Stimulated activated CD4-positive, alpha-beta T cell treated with anti-CD3 and anti-CD28 coated beads, TNF-alpha, amount 100 ng/mL, for 48 hours (primary cell): Measurements from ENCODE around the gene PRAMEF1.
"Not testable (repeated sequence)": the region's sequence is repeated elsewhere in the genome, so short reads cannot be mapped to it uniquely, and the experiment has no call there.

Experiments used
- DNase-seq, 3 donors: peaks; one replicate each; pipeline ENCODE4 v3.0.0-alpha.2; 2020; ENCODE audit warnings: low read depth in 3 of 3

The PRAMEF1 gene

GRCh38 chr1:12791097-12791496 is at the start of gene PRAMEF1:
Gene PRAMEF1 (plus strand): TSS chr1:12791397. CDS start chr1:12793228, 1,831 bp downstream.
- not testable (repeated sequence) for DNase-seq

- DNase-seq, result no peak
These were observed 49.3 kb upstream of the PRAMEF1 start for GRCh38 chr1:12741946-12742345.

GRCh38 chr1:12745126-12745991 is 45.8 kb upstream of the PRAMEF1 start:
- DNase-seq, result no peak

GRCh38 chr1:12745992-12746323 is 45.2 kb upstream of the PRAMEF1 start, which contains the start of gene CFAP107:
Gene CFAP107 (plus strand): TSS chr1:12746200. CDS start chr1:12746431, 231 bp downstream.
- DNase-seq, result no peak

GRCh38 chr1:12748778-12749355 is 42.3 kb upstream of the PRAMEF1 start:
- DNase-seq, result no peak

GRCh38 chr1:12754738-12755137 is 36.5 kb upstream of the PRAMEF1 start:
- no peak for DNase-seq

- no peak for DNase-seq
These were observed 34.9 kb upstream of the PRAMEF1 start for GRCh38 chr1:12756273-12756672.

GRCh38 chr1:12756768-12757413 is 34.3 kb upstream of the PRAMEF1 start:
- no peak for DNase-seq

- DNase-seq, result no peak
These were observed 33.4 kb upstream of the PRAMEF1 start for GRCh38 chr1:12757836-12758235.

GRCh38 chr1:12760256-12760795 is 30.9 kb upstream of the PRAMEF1 start:
- no peak for DNase-seq

- no peak for DNase-seq
These were observed 29.4 kb upstream of the PRAMEF1 start for GRCh38 chr1:12761781-12762180.

GRCh38 chr1:12762766-12763165 is 28.4 kb upstream of the PRAMEF1 start:
- no peak for DNase-seq

- no peak for DNase-seq
These were observed 27.7 kb upstream of the PRAMEF1 start for GRCh38 chr1:12763479-12763878.

- DNase-seq, result no peak
These were observed 27.2 kb upstream of the PRAMEF1 start for GRCh38 chr1:12764016-12764415.

- DNase-seq, result no peak
These were observed 22.2 kb upstream of the PRAMEF1 start for GRCh38 chr1:12769031-12769430.

GRCh38 chr1:12769976-12770505 is 21.2 kb upstream of the PRAMEF1 start:
- no peak for DNase-seq

GRCh38 chr1:12770620-12771019 is 20.6 kb upstream of the PRAMEF1 start:
- DNase-seq, result no peak

- DNase-seq, result no peak
These were observed 20.0 kb upstream of the PRAMEF1 start for GRCh38 chr1:12771186-12771585.

GRCh38 chr1:12772520-12772919 is 18.7 kb upstream of the PRAMEF1 start:
- DNase-seq, result no peak

GRCh38 chr1:12773438-12773837 is 17.8 kb upstream of the PRAMEF1 start, which contains the start of gene PRAMEF12:
Gene PRAMEF12 (plus strand): TSS chr1:12773738. CDS start chr1:12774868, 1,130 bp downstream.
- no peak for DNase-seq

- no peak for DNase-seq
These were observed 16.3 kb upstream of the PRAMEF1 start for GRCh38 chr1:12774801-12775345.

- no peak for DNase-seq
These were observed 15.8 kb upstream of the PRAMEF1 start for GRCh38 chr1:12775443-12775842.
